Lung (tissue), 12 donors: ENCODE data around the gene TBC1D4. TPM values are rescaled to one million over a fixed set of nuclear protein-coding genes. Genes with fewer than 3 reads are reported as not detected.

Source experiments
- ATAC-seq: fragments of 200-7000 bp; cut with Tn5 transposase; one replicate; pipeline ENCODE4 v1.9.1; 2020; ENCODE audit warnings: moderate number of reproducible peaks; ENCODE audit not compliant: insufficient read depth, low FRiP score
- DNase-seq, 3 donors: peaks; one replicate each; pipeline ENCODE4 v3.0.0-alpha.2; 2013 to 2017
- H3K27ac ChIP-seq, 2 donors: one replicate each; pipeline ENCODE4 v1.5.1; 2013; ENCODE audit warnings: mild to moderate bottlenecking in 2 of 2, moderate library complexity in 2 of 2, control low read depth in 1 of 2, inconsistent platforms in 1 of 2, low read depth in 1 of 2, low read length in 1 of 2
- H3K27me3 ChIP-seq, 3 donors: one replicate each; pipeline ENCODE4 v1.5.1; 2013; ENCODE audit warnings: low read length in 2 of 3; ENCODE audit not compliant: control insufficient read depth in 3 of 3, insufficient read depth in 3 of 3
- H3K36me3 ChIP-seq, 4 donors: one replicate each; pipeline ENCODE4 v1.5.1; 2013; ENCODE audit warnings: low read length in 4 of 4, mild to moderate bottlenecking in 1 of 4, moderate library complexity in 1 of 4; ENCODE audit not compliant: control insufficient read depth in 4 of 4, insufficient read depth in 4 of 4
- H3K4me1 ChIP-seq, 5 donors: one replicate each; pipeline ENCODE4 v1.5.1; 2013; ENCODE audit warnings: low read length in 5 of 5, mild to moderate bottlenecking in 2 of 5, moderate library complexity in 1 of 5; ENCODE audit not compliant: control insufficient read depth in 5 of 5, insufficient read depth in 5 of 5
- H3K4me3 ChIP-seq: one replicate; pipeline ENCODE4 v1.5.1; 2013; ENCODE audit warnings: mild to moderate bottlenecking, control low read depth, moderate library complexity
- H3K9ac ChIP-seq, 2 donors: one replicate each; pipeline ENCODE4 v1.5.1; 2013; ENCODE audit warnings: low read length in 2 of 2, control low read depth in 1 of 2; ENCODE audit not compliant: insufficient read depth in 1 of 2
- H3K9me3 ChIP-seq, 4 donors: one replicate each; pipeline ENCODE4 v1.5.1; 2013; ENCODE audit warnings: low read length in 3 of 4, mild to moderate bottlenecking in 1 of 4, moderate library complexity in 1 of 4; ENCODE audit not compliant: control insufficient read depth in 4 of 4, insufficient read depth in 3 of 4
- CTCF ChIP-seq: IDR thresholded peaks from 2 replicates; pipeline ENCODE4 v1.5.1; 2012; ENCODE audit warnings: mild to moderate bottlenecking; ENCODE audit errors: control extremely low read depth, extremely low read depth
- WGBS, 2 donors: extraction: QIAGEN DNeasy Blood & Tissue Kit; methylation state at CpG; one replicate each; pipeline ENCODE4 v1.1.7; 2013; 5-methylcytosine and 5-hydroxymethylcytosine counted together
- polyA plus RNA-seq, 2 donors: library from polyadenylated mRNA; stranded (reverse); fragments of 200-250 nt; gene quantifications; one replicate each; pipeline ENCODE4 v1.2.1, GENCODE V29; 2013
- total RNA-seq, 2 donors: library from RNA; depleted of rRNA in 1 of 2; stranded (reverse); fragments of >200 nt in 1 of 2; gene quantifications; one replicate each; pipeline ENCODE4 v1.2.1, GENCODE V29; 2014 to 2021
- donor health status: control.
- donor health status: control.
- donor health status: Bipolar disorder and iron deficiency.
- donor health status: healthy.
- donor health status: DM: yes; HTN: yes; CAD: no.

The TBC1D4 gene
- total and polyA plus RNA-seq, 4 donors = 4.3 to 26.4 (median 14.0) TPM

- no peak overlapping the region for H3K9ac ChIP-seq
- H3K36me3 ChIP-seq = no peaks in the 10 kb centered on the region
- H3K27me3 ChIP-seq = no peaks in the 10 kb centered on the region
- no peak overlapping the region for H3K27ac ChIP-seq
- no peak for TF ChIP-seq CTCF
- ATAC-seq (no peak), DNase-seq (peak in 2 of 3 donors; percentile 59 to 69)
- H3K4me1 ChIP-seq = peaks cover 0 to 27% (median 13%) of the 10 kb centered on the region in 5 donors
- 88 to 90% methylated on average over 3 of the region's 3 CpGs for WGBS, 2 donors
- H3K9me3 ChIP-seq = no peaks in the 10 kb centered on the region
- H3K4me3 ChIP-seq = no peak overlapping the region
These were observed 14.8 kb downstream of the TBC1D4 start for GRCh38 chr13:75467040-75467728.

- no peak for TF ChIP-seq CTCF
- peaks cover 0 to 31% (median 12%) of the 10 kb centered on the region in 5 donors for H3K4me1 ChIP-seq
- ATAC-seq = no peak
These were observed 16.7 kb downstream of the TBC1D4 start for GRCh38 chr13:75465236-75465635.

GRCh38 chr13:75461314-75461713 lies 20.7 kb downstream of the TBC1D4 start:
- H3K4me3 ChIP-seq = no peak overlapping the region

More at GRCh38 chr13:75465236-75465635, 16.7 kb downstream of the TBC1D4 start:
- DNase-seq = no peak
- Histone ChIP-seq H3K4me3 (no peak overlapping the region), H3K27me3 (no peaks in the 10 kb centered on the region), H3K9ac (no peak overlapping the region), H3K27ac (no peak overlapping the region), H3K36me3 (no peaks in the 10 kb centered on the region), H3K9me3 (no peaks in the 10 kb centered on the region)
- WGBS, 2 donors = 95 to 98% methylated on average over 1 of the region's 1 CpG

More at GRCh38 chr13:75461314-75461713, 20.7 kb downstream of the TBC1D4 start:
- Histone ChIP-seq H3K36me3 (no peaks in the 10 kb centered on the region), H3K9me3 (no peaks in the 10 kb centered on the region), H3K4me1 (peaks cover 0 to 18% (median 7%) of the 10 kb centered on the region in 5 donors), H3K27ac (no peak overlapping the region), H3K27me3 (no peaks in the 10 kb centered on the region), H3K9ac (no peak overlapping the region)
- DNase-seq = no peak
- TF ChIP-seq CTCF = no peak
- no peak for ATAC-seq
